Gastrocnemius medialis (tissue), 4 donors: Measurements from ENCODE around the gene DNAJB6.

Experiments
- POLR2A ChIP-seq, 2 donors: fragments of 450-650 bp; IDR thresholded peaks; one replicate each; pipeline ENCODE4 v1.6.1; 2017; ENCODE audit warnings: antibody characterized with exemption in 2 of 2, mild to moderate bottlenecking in 2 of 2, moderate library complexity in 2 of 2
- TF ChIP-seq, protein P1 (sequence below), 5 experiments: fragments of 450-650 bp in 3 of 5; fragments of 200-600 bp in 2 of 5; sonication (generic) in 2 of 5; IDR thresholded peaks in 4 of 5; conservative IDR thresholded peaks in 1 of 5; 1 replicate in 4 of 5; 2 replicates in 1 of 5; pipeline ENCODE4 v1.5.1; 2016 to 2019; ENCODE audit warnings: antibody characterized with exemption in 5 of 5, mild to moderate bottlenecking in 3 of 5, moderate library complexity in 3 of 5

DNA sequence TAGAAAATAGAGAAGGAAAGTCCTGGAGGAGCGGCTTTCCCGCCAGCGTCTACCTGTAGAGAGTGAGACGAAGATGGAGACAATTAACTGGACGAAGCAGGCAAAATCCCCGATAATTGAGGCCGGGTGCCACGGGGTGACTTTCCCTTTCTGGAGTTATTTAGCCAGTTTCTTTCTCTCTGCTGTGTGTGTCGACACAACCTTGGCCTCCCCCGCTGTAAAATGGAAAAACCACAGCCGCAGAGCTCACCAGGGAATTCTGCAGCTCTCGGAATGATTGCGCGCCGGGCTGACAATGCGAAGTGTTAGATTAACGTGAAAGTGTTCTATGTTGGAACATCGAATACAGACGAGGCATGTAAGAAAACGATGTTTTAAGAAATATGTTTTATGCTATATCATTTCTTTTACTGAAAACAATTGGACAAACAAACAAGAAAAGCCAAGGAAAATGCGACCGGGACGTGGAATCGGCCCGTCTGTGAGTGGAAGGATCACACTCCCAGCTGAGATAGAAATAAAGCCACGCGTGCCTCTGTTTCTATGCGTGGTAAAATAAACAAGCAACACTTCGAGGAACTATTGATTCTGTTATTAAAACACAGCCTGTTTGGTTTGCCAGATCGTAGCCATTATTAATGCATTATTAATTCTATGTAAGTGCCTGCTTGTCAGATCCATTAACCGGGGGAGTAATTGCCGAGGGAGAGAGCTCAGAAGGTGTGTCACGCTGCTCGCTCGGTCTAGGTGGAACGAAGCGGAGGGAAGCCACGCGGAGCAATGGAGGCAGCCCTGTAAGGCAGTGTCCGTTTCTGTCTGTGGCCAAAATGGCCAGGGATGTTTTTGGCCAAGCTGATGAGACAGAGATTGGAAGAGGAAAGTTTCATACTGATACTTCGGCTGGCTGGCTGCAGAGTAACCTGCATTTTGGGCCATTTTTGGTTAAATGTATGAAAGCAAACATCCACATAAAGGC is 129.4 kb downstream of the DNAJB6 start:
- TF ChIP-seq, protein P1, sequence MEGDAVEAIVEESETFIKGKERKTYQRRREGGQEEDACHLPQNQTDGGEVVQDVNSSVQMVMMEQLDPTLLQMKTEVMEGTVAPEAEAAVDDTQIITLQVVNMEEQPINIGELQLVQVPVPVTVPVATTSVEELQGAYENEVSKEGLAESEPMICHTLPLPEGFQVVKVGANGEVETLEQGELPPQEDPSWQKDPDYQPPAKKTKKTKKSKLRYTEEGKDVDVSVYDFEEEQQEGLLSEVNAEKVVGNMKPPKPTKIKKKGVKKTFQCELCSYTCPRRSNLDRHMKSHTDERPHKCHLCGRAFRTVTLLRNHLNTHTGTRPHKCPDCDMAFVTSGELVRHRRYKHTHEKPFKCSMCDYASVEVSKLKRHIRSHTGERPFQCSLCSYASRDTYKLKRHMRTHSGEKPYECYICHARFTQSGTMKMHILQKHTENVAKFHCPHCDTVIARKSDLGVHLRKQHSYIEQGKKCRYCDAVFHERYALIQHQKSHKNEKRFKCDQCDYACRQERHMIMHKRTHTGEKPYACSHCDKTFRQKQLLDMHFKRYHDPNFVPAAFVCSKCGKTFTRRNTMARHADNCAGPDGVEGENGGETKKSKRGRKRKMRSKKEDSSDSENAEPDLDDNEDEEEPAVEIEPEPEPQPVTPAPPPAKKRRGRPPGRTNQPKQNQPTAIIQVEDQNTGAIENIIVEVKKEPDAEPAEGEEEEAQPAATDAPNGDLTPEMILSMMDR (IDR thresholded peaks at IDR 0.05 in 4 of 5, conservative IDR thresholded peaks at IDR 0.05 in 1 of 5) = no peak
- TF ChIP-seq POLR2A (IDR thresholded peaks at IDR 0.05) = no peak
